ENCODE results near the gene CEP112.

CEP112 gene

GRCh38 chr17:65987988-65988387, 203.9 kb downstream of the CEP112 start:
- no peaks in the 10 kb centered on the region for H3K36me3 ChIP-seq (replicated peaks; ENCODE audit: insufficient read depth, low read length)
- H3K79me2 ChIP-seq (ENCODE audit: low read length): no peaks in the 10 kb centered on the region
- H2AFZ ChIP-seq (ENCODE audit: low read length): peak overlapping the region; percentile 30; the same call in 1 of the 2 replicates
- H3F3A ChIP-seq (ENCODE audit: insufficient read depth, low read length): no peaks in the 10 kb centered on the region
- no peak overlapping the region for H3K4me3 ChIP-seq (ENCODE audit: low read length)
- peaks cover 16% of the 10 kb centered on the region for H3K4me1 ChIP-seq (ENCODE audit: low read length)
- H3K9me3 ChIP-seq (replicated peaks; ENCODE audit: insufficient read depth, low read length): no peaks in the 10 kb centered on the region
- no peak overlapping the region for H3K27ac ChIP-seq (ENCODE audit: low read length)
- peak overlapping the region; percentile 4; the same call in 1 of the 2 replicates for H3K4me2 ChIP-seq (ENCODE audit: low read depth, low read length)
- no peaks in the 10 kb centered on the region for H3K27me3 ChIP-seq (replicated peaks; ENCODE audit: insufficient read depth, low read length)
- H3K9ac ChIP-seq (ENCODE audit: low read length): no peak overlapping the region
- peak; percentile 49 for DNase-seq
- no peaks in the 10 kb centered on the region for H3K9me2 ChIP-seq (replicated peaks; ENCODE audit: insufficient read depth, low read length)
- TF ChIP-seq EZH2phosphoT487 (IDR thresholded peaks at IDR 0.05; ENCODE audit: low read length) (no peak), EZH2 (optimal IDR thresholded peaks at IDR 0.05; ENCODE audit: low read depth, low read length) (no peak), CTCF (IDR thresholded peaks at IDR 0.05; ENCODE audit: low read length) (peak; percentile 88)
- H4K20me1 ChIP-seq (ENCODE audit: insufficient read depth, low read length): no peaks in the 10 kb centered on the region

- peaks cover 14% of the 10 kb centered on the region for H3K4me1 ChIP-seq (ENCODE audit: low read length)
- no peak overlapping the region for H3K27ac ChIP-seq (ENCODE audit: low read length)
- no peaks in the 10 kb centered on the region for H3K79me2 ChIP-seq (ENCODE audit: low read length)
- H3K4me3 ChIP-seq (ENCODE audit: low read length): no peak overlapping the region
- H3K27me3 ChIP-seq (replicated peaks; ENCODE audit: insufficient read depth, low read length): no peaks in the 10 kb centered on the region
- no peaks in the 10 kb centered on the region for H4K20me1 ChIP-seq (ENCODE audit: insufficient read depth, low read length)
- H3K36me3 ChIP-seq (replicated peaks; ENCODE audit: insufficient read depth, low read length): no peaks in the 10 kb centered on the region
- H3K4me2 ChIP-seq (ENCODE audit: low read depth, low read length): no peak overlapping the region
- TF ChIP-seq CTCF (IDR thresholded peaks at IDR 0.05; ENCODE audit: low read length) (no peak), EZH2phosphoT487 (IDR thresholded peaks at IDR 0.05; ENCODE audit: low read length) (no peak), EZH2 (optimal IDR thresholded peaks at IDR 0.05; ENCODE audit: low read depth, low read length) (no peak)
- no peaks in the 10 kb centered on the region for H3K9me3 ChIP-seq (replicated peaks; ENCODE audit: insufficient read depth, low read length)
- H3K9ac ChIP-seq (ENCODE audit: low read length): no peak overlapping the region
- no peaks in the 10 kb centered on the region for H3K9me2 ChIP-seq (replicated peaks; ENCODE audit: insufficient read depth, low read length)
- DNase-seq: no peak
- no peak overlapping the region for H2AFZ ChIP-seq (ENCODE audit: low read length)
- no peaks in the 10 kb centered on the region for H3F3A ChIP-seq (ENCODE audit: insufficient read depth, low read length)
Observed at GRCh38 chr17:65985571-65985970, 206.4 kb downstream of the CEP112 start.

- no peak for TF ChIP-seq EZH2phosphoT487 (IDR thresholded peaks at IDR 0.05; ENCODE audit: low read length)
- TF ChIP-seq CTCF (IDR thresholded peaks at IDR 0.05; ENCODE audit: low read length): no peak
- no peak for TF ChIP-seq EZH2 (optimal IDR thresholded peaks at IDR 0.05; ENCODE audit: low read depth, low read length)
- Histone ChIP-seq H4K20me1 (ENCODE audit: insufficient read depth, low read length) (no peaks in the 10 kb centered on the region), H3K36me3 (replicated peaks; ENCODE audit: insufficient read depth, low read length) (no peaks in the 10 kb centered on the region), H3K9me3 (replicated peaks; ENCODE audit: insufficient read depth, low read length) (no peaks in the 10 kb centered on the region), H3K79me2 (ENCODE audit: low read length) (no peaks in the 10 kb centered on the region), H3K27ac (ENCODE audit: low read length) (no peak overlapping the region), H3K9ac (ENCODE audit: low read length) (no peak overlapping the region), H3K4me2 (ENCODE audit: low read depth, low read length) (no peak overlapping the region), H3K9me2 (replicated peaks; ENCODE audit: insufficient read depth, low read length) (no peaks in the 10 kb centered on the region), H3K27me3 (replicated peaks; ENCODE audit: insufficient read depth, low read length) (no peaks in the 10 kb centered on the region), H3K4me3 (ENCODE audit: low read length) (no peak overlapping the region), H2AFZ (ENCODE audit: low read length) (no peak overlapping the region), H3K4me1 (ENCODE audit: low read length) (0 out of 2 replicates have a peak, but pooled peaks cover 10% of the 10 kb centered on the region), H3F3A (ENCODE audit: insufficient read depth, low read length) (no peaks in the 10 kb centered on the region)
- DNase-seq: no peak
Observed at GRCh38 chr17:65984299-65984698, 207.6 kb downstream of the CEP112 start.

All from MM.1S (cell line).